COLO668 (cell line): ENCODE measurements around the gene CNNM2.

Experiments used
- DNase-seq: peaks from one replicate; lab custom pipeline; 2025; ENCODE audit not compliant: unreplicated experiment; lab: John Stamatoyannopoulos, UW

The CNNM2 gene

DNA sequence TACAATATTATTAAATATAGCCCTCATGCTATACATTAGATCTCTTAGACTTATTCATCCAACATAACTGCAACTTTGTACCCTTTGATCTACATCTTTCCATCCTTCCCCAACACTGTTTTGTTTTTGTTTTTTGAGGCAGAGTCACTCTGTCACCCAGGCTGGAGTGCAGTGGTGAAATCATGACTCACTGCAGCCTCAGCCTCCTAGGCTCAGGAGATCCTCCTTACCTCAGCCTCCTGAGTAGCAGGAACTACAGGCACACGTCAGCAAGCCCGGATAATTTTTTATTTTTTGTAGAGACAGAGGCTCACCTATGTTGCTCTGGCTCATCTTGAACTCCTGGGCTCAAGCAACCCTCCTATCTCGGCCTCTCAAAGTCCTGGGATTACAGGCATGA, 221.7 kb downstream of the CNNM2 start:
- DNase-seq = no peak
